Amygdala (tissue), 56 donors: ENCODE measurements around the gene TRAF3IP1.

ENCODE experiments used
- DNase-seq, 56 donors: peaks; one replicate each; lab custom pipeline; 2025; lab: John Stamatoyannopoulos, UW

Gene TRAF3IP1

DNA sequence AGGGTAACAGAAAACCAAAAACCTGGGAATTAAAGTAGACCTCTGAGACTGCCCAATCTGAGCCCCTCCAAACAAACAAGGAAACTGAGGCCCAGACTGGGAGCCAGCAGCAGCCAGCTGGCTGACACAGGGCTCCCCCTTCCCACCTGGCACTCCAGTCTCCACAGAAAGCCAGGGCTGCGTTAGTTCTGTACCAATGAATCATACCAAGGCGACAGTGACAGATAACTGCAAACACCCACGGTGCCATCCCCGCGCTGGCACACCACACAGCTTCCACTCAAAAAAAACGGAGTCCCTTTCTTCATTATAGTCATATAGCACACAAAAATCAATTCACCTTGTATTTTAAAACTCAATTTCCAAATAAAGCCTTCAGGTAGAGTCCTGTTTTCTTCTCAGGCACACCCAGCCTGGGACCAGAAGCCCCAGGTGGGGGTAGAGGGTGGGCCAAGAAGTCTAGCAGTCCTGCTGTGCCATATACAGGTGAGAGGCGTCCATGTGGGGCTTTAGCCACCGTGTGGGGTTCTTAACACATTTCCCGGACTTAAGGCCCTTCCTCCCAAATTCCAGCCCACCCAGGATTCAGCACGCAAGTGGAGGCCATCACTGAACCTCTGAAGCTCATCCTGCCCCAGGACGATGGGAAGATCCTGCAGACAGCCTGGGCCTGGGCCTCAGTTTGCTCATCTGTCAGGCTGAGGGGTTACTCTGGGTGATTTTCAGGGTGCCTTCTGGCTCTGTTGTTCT is 33.2 kb upstream of the TRAF3IP1 start:
- DNase-seq, result peak in 16 of 56 donors; percentile 11 to 45 (median 33)

DNA sequence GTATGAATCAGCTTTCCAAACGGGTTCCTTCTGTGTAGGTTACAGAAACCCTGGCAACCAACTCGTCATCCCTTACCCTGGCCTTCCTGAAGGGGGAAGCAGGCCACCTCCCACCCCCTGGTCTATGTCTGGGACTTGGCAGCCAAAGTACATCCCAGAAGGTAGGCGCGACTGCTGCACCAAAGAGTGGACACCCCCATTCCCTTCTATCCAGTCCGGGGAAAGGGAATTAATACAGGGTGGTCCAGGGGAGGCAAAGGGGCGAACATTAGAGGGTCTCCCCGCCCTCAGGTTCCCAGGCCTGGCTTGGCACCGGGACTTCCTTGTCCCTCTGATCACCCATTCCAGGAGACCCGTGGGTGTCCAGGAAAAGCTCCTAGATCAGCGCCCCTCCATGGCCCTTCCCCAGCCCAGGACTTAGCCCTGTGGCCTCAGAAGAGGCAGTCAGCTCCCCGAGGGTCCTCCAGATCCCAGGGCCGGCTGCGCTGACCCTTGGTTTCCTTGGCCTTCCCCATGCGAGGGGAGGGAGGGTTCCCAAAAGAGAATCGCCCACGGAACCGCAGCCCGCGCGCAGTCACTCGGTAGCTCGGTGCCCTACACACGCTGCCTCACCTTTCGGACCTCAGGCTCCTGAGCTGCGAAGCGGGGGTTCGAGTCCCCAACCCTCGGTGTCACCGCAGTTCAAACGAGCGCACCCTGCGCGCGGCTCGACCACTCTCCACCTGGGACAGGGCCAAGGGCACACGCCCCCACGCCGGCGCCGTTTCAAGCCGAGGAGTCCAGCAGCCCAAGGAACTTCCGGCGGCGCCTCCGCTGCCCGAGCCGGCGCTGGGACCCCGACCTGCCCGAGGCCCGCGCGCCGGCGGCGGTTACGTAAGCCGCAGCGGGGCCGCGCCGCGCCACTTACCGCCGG is 32.3 kb upstream of the TRAF3IP1 start, which contains the start of gene PER2:
PER2 (minus strand) TSS at position 874 of the 913 bp plus-strand sequence. CDS start 10,674 bp downstream, outside the sequence.
- peak in 28 of 56 donors; percentile 16 to 77 (median 34) for DNase-seq

DNA sequence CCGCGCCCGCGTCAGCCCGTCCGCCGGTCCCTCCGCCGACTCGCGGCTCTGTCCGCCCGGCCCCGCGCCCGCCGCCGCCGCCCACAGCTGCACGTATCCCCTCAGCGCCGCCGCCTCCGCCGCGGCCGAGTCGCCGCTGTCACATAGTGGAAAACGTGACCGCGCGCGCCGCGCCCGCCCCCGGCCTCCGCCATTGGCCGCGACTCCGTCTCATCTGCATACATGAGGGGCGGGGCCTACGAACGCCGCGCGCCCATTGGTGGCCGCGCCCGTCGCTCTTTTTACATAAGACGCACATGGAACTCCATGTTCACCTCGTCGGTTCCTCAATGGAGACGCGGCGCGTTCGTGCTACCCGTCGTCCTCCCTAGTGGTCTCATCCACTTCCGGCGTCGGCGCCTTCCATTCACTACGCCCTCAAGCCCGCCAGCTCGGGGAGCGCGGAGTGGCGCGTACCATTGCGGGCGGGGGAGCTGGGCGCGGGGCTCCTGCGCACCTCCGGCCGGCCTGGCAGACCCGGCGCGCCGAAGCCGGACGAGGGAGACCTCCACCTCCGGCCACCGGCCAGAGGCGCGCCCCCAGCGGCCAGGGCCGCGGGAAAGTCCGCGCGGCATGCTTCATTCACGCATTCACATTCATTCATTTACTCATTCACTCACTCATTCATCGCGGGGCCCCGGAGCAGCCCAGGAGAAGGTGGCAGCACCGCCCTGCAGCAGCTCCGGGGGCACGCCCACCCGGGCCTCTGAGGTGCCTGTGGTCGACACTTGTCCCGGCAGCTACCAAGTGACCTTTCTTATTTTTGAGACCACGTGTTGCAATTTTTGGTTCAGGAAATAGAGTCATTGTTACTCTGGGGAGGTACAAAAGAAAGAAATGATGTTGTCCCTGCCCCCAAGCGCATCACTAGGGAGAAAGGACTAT is 31.4 kb upstream of the TRAF3IP1 start:
- peak; percentile 60 to 99 (median 95) for DNase-seq

DNA sequence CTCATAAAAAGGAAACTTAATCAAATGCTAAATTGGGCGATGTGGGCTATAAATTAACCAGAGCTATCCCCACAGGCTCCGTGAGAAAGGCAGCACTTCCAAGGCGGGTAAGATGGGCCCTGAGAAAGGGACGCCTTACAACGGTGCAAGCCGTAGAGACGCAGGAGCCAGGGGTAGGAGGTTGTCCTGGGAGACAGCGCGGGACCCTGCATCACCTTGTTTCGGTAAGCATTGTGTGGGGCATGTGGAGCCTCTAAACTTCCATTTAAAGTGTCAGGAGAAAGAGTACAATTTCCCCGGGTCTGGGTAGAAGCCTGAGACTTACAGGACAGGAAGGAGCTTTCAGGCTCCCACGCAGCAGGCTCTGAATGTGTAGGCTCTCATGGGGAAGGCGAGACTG is 30.7 kb upstream of the TRAF3IP1 start:
- peak in 1 of 56 donors; percentile 31 for DNase-seq

DNA sequence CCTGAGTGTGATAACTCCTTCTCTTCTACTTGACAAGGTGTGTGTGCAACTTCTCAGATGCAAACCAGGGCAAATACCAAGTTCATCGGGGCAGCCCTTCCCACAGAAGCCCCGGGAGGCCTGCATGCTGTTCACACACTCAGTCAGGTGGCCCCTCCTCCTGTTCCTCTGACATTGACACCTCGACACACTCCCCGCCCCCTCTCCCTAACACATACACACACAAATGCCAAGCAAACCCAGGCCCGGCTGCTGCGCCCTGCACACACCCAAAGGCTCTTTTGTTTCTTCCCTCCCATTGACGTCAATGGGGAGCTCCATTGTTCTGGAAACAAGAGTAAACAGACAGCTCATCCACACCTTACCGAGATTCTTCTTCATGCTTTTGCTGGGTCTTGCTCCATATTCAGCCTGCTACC is 30.2 kb upstream of the TRAF3IP1 start:
- peak in 22 of 56 donors; percentile 8 to 75 (median 28) for DNase-seq

DNA sequence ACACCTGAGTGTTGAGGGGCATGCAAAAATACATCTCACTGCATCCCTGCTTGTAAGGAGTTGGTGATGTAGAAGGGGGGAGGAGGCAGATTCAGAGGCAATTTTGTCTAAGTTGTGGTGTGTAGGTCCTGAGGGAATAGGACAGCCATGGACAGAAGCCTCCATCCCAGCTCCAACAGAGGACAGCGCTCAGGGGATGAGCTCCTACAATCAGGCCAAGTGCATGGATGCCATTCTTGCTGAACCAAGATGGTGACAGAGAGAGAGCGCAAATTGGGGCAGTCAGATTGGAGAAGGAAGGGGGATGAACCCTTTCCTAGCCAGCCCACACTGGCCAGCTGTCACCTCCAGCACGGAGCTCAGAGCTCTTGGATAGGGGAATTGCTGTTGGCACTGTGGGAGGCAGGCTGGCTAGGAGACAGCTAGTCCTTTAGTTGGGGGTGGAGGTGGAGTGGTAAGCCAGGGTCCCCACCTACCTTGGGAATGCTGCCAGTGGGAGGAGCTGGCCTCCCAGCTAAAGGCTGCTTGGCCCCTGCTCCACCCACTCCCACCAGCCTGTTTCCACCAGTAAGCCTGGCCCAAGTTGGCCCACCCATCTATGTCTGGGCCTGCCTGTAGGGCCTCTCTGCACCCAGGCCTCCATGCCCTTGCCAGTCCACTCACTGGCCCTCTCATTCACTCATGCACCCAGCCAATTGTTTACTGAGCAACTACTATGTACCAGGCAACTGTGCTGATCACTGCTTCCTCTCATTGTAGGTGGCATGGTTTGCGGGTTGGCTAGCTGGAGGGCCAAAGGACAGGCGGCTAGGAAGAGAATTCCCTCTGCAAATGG is 29.4 kb upstream of the TRAF3IP1 start:
- DNase-seq, result no peak

DNA sequence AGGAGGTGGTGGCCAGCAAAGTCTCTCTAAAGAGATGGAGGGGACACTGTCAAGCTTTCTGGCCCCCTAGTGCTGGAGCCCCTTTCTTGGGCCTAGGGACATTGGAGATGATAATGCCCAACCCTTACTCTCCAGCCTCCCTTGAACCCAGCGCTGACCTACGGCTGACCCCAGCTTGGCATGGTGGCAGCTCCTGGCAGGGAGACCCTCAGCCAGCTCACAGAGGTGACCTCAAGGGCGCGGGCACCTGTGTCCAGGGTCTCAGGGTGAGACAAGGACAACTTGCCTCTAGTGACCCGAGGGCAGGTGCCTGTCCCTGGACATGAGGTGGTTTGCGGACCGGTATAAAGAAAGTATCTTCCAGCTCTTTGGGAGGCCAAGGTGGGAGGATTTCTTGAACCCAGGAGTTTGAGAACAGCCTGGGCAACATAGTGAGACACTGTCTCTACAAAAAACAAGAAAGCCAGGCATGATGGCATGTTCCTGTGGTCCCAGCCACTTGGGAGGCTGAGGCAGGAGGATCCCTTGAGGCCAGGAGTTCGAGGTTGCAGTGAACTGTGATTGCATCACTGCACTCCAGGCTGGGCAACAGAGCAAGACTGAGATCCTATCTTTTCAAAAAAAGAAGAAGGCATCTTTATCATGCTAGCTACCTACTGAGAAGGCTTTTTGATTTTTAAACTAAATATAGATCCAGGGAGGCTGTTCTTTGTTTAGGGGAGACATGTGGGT is 28.6 kb upstream of the TRAF3IP1 start:
- no peak for DNase-seq

DNA sequence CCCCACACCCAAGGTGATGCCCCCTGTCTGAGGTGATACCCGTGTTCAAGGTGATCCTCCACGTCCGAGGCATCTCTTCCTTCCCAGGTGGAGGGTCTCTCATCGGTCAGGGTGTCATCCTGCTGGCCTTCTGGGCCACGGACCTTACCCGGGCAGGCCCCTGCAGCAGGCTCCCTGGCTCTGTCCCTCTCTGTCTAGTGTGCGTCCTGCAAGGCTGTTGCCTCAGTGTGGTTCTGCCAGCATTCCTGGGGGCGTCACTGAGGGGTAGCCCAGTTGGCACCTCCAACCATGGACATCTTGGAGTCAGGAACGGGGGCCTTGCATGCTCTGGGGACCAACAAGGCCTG is 26.3 kb upstream of the TRAF3IP1 start:
- DNase-seq, result no peak

DNA sequence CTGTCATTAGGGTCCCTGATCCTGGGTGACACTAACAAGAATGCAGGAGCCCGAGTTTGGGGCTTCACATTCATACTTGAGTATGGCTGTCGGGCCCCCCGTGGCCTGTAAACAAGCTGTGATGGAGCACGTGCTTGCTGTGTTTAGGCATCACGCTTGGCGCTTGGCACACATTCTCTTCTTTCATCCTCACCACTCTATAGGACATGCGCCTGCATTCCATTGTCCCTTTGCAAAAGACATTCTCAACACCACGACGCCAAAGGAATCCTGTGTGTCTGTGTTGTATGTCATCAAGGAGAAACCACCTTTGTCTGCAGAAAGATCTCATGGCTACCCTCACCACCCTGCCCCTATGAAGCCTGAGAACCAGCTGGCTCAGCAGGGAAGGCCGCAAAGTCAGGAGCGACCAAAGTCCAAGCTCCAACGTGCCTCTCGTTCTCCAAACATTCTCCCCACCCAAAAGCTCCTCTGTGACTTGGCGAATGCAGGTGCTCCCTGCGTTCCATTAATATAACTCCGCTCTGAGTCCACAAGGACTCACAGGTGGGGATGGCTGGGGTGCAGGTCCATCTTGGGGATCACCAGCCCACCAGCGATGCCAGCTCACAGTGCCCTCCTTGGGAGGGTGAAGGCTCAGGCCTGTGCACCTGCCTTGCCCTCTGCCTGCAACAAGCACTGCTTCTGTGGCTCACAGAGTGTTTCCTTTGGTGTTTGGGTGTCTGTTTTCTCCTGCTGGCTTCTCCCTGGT is 25.8 kb upstream of the TRAF3IP1 start:
- DNase-seq, result no peak

DNA sequence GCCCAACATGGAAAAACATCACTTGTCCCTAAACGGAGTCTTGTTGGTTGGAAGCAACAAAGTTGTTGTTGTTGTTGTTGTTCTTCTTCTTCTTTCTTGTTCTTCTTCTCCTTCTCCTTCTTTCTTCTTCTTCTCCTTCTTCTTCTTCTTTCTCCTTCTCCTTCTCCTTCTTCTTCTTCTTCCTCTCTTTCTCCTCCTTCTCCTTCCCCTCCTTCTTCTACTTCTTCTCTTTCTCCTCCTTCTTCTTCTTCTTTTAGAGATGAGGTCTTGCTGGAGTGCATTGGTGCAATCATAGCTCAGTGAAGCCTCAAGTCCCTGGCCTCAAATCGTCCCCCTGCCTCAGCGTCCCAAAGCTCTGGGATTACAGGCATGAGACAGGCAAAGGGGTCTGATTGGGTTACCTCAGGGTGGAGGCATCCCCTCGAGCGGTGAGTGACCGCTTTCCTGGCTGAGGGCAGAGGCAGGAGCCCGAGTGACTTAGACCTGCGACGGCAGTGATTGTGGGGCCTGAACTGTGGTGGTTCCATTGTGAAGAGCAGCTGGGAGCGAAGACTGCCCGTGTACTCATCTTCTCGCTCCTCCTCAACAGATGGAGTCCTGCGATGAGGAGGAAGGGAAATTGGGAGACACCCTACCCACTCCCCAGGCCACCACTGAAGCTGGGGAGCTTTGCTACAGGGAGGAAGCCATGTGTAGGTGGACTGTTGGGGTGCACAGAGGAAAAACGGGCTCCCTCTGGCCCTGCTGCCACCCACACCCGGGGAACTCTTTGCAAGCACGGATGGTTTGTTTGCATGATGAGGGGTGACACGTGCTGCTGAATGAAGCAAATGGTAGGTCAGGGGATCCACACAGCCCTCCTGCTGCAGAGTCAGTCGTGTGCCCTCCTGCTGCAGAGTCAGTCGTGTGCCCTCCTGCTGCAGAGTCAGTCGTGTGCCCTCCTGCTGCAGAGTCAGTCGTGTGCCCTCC is 24.9 kb upstream of the TRAF3IP1 start:
- DNase-seq, result peak in 1 of 56 donors; percentile 8

DNA sequence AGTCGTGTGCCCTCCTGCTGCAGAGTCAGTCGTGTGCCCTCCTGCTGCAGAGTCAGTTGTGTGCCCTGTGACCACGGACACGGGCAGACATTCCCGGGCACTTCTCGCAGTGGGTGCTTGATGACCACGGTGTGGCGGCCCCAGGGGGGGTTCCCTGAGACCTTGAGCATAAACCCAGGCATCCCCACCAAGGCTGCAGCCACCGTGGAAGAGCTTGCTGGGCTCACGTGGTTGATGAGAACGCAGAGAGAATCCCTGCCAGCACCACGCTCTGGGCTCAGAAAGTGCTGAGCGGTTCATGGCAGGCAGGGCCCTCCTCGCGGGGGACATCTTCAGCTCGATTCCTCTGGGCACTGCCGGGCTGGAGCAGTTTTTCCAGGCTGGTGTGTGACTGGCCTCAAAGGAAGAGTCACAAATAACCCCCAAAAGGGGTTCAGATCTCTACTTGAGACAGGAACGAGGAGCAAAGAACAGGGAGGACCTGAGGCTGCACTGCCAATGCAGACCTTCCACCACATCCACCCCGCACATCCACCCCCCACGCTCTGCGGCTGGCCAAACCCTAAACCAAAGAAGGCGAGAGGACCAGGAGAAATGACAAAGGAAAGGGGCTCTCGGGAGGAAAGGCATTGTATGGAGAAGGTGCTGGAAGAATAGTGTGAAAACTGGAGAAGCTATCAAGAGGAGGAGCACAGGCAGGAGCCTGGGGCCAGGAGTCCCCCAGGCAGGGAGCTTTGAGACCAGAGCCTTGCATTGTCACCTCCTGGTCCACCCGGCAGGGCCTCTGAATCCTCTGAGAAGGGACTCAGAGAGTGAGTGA is 23.5 kb upstream of the TRAF3IP1 start:
- DNase-seq, result no peak

DNA sequence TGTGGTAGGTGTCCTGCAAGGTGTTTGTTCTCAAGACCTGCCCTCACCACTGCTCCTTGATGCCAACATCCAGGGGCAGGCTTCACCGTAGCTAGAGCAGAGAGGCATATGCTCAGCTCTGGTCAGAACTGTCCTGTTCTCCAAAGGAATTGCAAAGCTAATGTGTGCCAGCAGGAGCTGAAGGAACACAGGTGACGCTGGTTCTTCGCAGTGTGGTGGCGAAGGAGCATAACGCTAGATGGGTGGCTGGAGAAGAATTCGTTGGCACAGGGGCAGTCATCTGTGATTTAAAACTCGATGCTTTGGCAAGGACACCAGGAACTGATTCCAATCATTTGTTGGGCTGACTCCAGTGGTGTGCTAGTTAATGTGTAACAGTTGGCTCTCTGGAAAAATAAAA is 20.5 kb upstream of the TRAF3IP1 start:
- DNase-seq, result peak in 1 of 56 donors; percentile 5

DNA sequence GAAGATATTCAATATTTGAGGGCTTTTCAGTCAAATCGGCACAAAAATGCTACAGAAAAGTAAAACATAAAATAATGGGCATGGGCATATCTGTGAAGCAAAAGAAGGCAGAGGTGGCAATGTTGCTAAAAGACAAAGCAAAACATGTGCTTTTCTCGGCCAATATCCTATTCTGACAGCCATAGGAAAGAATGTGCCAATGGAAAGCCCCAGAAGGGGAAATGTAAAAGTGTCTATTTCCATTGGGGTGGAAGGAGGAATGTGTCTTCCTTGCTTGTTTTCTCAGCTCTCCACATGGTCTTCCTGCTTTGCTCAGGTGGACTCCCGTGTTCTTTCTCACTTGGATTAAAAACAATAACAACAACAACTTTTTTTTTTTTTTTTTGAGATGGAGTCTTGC is 18.2 kb upstream of the TRAF3IP1 start:
- no peak for DNase-seq

DNA sequence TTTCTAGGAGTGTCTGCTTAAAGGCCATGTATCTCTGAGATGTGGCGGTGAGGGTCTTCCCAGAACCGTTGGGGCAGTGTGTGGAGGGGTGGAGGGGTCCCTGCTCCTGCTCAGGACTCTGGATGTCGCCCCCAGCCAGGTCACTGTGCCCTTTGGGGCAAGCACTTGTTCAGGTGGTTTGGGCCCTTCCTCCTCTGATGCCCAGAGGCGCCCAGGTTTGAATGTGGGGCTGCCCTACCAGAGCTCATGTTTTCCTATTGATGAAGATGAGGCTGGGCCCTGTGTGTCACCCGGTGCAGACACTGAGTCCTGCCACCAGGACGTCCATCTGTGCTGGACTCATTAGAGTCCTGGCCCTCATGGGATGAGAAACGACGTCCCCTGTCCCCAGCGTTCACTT is 17.6 kb upstream of the TRAF3IP1 start:
- DNase-seq, result no peak

DNA sequence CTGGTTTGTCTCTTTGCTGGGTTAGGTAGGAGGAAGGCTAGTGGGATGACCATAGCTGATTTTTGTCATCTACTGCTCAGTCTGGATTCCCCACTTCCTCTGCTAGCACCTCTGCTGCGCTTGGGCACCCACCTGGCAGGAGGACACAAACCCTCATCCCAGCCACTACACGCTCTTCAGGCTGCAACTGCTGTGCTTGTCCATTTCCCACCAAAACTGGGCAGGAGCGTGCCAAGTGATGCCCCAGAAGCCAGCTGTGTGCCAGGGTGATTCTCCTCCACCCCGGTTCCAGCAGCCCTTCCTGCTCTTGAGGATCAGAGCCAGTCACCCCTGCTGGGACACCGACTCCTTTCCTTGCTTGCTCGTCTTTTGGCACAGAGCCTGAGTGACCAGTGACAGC is 16.2 kb upstream of the TRAF3IP1 start:
- DNase-seq, result no peak
